SK-N-MC (cell line): ENCODE measurements around the gene BRINP3.
"Not testable (repeated sequence)": the region's sequence is repeated elsewhere in the genome, so short reads cannot be mapped to it uniquely, and the experiment has no call there.

Experiments
- DNase-seq: peaks from one replicate; pipeline ENCODE4 v3.0.0-alpha.2; 2011; ENCODE audit warnings: low read depth, low spot score
- H3K27ac ChIP-seq: fragments of 200-600 bp; sonication (generic); 2 replicates; pipeline ENCODE4 v1.5.1; 2016; ENCODE audit warnings: mixed run types
- H3K36me3 ChIP-seq: fragments of 200-600 bp; sonication (generic); 2 replicates; pipeline ENCODE4 v1.6.1; 2017; ENCODE audit warnings: antibody characterized with exemption, low read length, mixed read lengths; ENCODE audit not compliant: insufficient read depth
- H3K4me3 ChIP-seq: fragments of 200-600 bp; sonication (generic); 2 replicates; pipeline ENCODE4 v1.5.1; 2016
- H3K9ac ChIP-seq: fragments of 200-600 bp; sonication (generic); 2 replicates; pipeline ENCODE4 v1.8.0; 2017; ENCODE audit warnings: mixed run types, mixed read lengths; ENCODE audit not compliant: insufficient read length
- H3K9me3 ChIP-seq: fragments of 200-600 bp; sonication (generic); 2 replicates; pipeline ENCODE4 v1.6.1; 2017; ENCODE audit warnings: low read depth, mild to moderate bottlenecking, antibody characterized with exemption, low read length, moderate library complexity, mixed read lengths
- EZH2 ChIP-seq: fragments of 200-600 bp; sonication (generic); IDR thresholded peaks from one replicate; pipeline ENCODE4 v1.6.1; 2017; ENCODE audit warnings: antibody characterized with exemption
- FOXP2 ChIP-seq: optimal IDR thresholded peaks from 2 replicates; pipeline ENCODE3; 2011; ENCODE audit warnings: mild to moderate bottlenecking, moderate library complexity; ENCODE audit not compliant: insufficient read depth; ENCODE audit errors: extremely low read length, control extremely low read depth
- POLR2AphosphoS5 ChIP-seq: IDR thresholded peaks from 2 replicates; pipeline ENCODE4 v1.6.1; 2012; ENCODE audit warnings: mild to moderate bottlenecking, low read depth, low read length, borderline replicate concordance

BRINP3 gene

GRCh38 chr1:190154744-190155143 is 322.9 kb downstream of the BRINP3 start:
- DNase-seq, result no peak
- Histone ChIP-seq H3K4me3 (no peak overlapping the region), H3K9ac (no peak overlapping the region), H3K9me3 (no peaks in the 10 kb centered on the region), H3K36me3 (no peaks in the 10 kb centered on the region), H3K27ac (no peak overlapping the region)
- TF ChIP-seq EZH2 (no peak), FOXP2 (no peak), POLR2AphosphoS5 (no peak)

GRCh38 chr1:190147616-190148015 is 330.0 kb downstream of the BRINP3 start:
- Histone ChIP-seq H3K27ac (no peak overlapping the region), H3K9ac (no peak overlapping the region), H3K36me3 (no peaks in the 10 kb centered on the region), H3K4me3 (no peak overlapping the region), H3K9me3 (no peaks in the 10 kb centered on the region)
- DNase-seq, result no peak
- TF ChIP-seq FOXP2, result no peak
- no peak for TF ChIP-seq EZH2
- no peak for TF ChIP-seq POLR2AphosphoS5

GRCh38 chr1:190144650-190145049 is 333.0 kb downstream of the BRINP3 start:
- H3K9ac ChIP-seq, result no peak overlapping the region
- H3K36me3 ChIP-seq, result no peaks in the 10 kb centered on the region
- H3K9me3 ChIP-seq, result no peaks in the 10 kb centered on the region
- DNase-seq, result no peak
- no peak overlapping the region for H3K4me3 ChIP-seq
- no peak overlapping the region for H3K27ac ChIP-seq
- TF ChIP-seq EZH2 (no peak), FOXP2 (no peak), POLR2AphosphoS5 (no peak)

GRCh38 chr1:190140644-190141043 is 337.0 kb downstream of the BRINP3 start:
- Histone ChIP-seq H3K9me3 (no peaks in the 10 kb centered on the region), H3K9ac (no peak overlapping the region), H3K4me3 (no peak overlapping the region), H3K36me3 (no peaks in the 10 kb centered on the region), H3K27ac (no peak overlapping the region)
- DNase-seq, result no peak
- TF ChIP-seq POLR2AphosphoS5 (no peak), FOXP2 (no peak), EZH2 (no peak)

GRCh38 chr1:190138702-190139101 is 339.0 kb downstream of the BRINP3 start:
- DNase-seq, result no peak
- Histone ChIP-seq H3K4me3 (no peak overlapping the region), H3K9ac (no peak overlapping the region), H3K27ac (no peak overlapping the region), H3K36me3 (no peaks in the 10 kb centered on the region), H3K9me3 (no peaks in the 10 kb centered on the region)
- TF ChIP-seq POLR2AphosphoS5 (no peak), FOXP2 (no peak), EZH2 (no peak)

GRCh38 chr1:190138266-190138665 is 339.4 kb downstream of the BRINP3 start:
- no peaks in the 10 kb centered on the region for H3K9me3 ChIP-seq
- no peak for DNase-seq

GRCh38 chr1:190129366-190129765 is 348.3 kb downstream of the BRINP3 start:
- H3K4me3 ChIP-seq, result no peak overlapping the region
- DNase-seq, result no peak
- TF ChIP-seq FOXP2, result no peak
- no peak for TF ChIP-seq POLR2AphosphoS5
- TF ChIP-seq EZH2, result no peak

More at GRCh38 chr1:190138266-190138665, 339.4 kb downstream of the BRINP3 start:
- no peak for TF ChIP-seq EZH2
- no peak for TF ChIP-seq POLR2AphosphoS5
- TF ChIP-seq FOXP2, result no peak
- H3K9ac ChIP-seq, result no peak overlapping the region
- H3K36me3 ChIP-seq, result no peaks in the 10 kb centered on the region
- H3K27ac ChIP-seq, result no peak overlapping the region
- no peak overlapping the region for H3K4me3 ChIP-seq

GRCh38 chr1:190126728-190127127 is 350.9 kb downstream of the BRINP3 start:
- Histone ChIP-seq H3K4me3 (no peak overlapping the region), H3K27ac (no peak overlapping the region), H3K9me3 (no peaks in the 10 kb centered on the region), H3K36me3 (no peaks in the 10 kb centered on the region), H3K9ac (no peak overlapping the region)
- DNase-seq, result no peak
- TF ChIP-seq EZH2, result no peak
- no peak for TF ChIP-seq POLR2AphosphoS5
- no peak for TF ChIP-seq FOXP2

More at GRCh38 chr1:190129366-190129765, 348.3 kb downstream of the BRINP3 start:
- H3K36me3 ChIP-seq, result no peaks in the 10 kb centered on the region
- H3K27ac ChIP-seq, result no peak overlapping the region
- no peak overlapping the region for H3K9ac ChIP-seq
- no peaks in the 10 kb centered on the region for H3K9me3 ChIP-seq

- Histone ChIP-seq H3K9me3 (no peaks in the 10 kb centered on the region), H3K36me3 (no peaks in the 10 kb centered on the region), H3K27ac (no peak overlapping the region), H3K4me3 (no peak overlapping the region), H3K9ac (no peak overlapping the region)
- no peak for TF ChIP-seq POLR2AphosphoS5
- no peak for TF ChIP-seq EZH2
- TF ChIP-seq FOXP2, result no peak
- no peak for DNase-seq
Observed at GRCh38 chr1:190124068-190124467, 353.6 kb downstream of the BRINP3 start.

GRCh38 chr1:190120564-190120963 is 357.1 kb downstream of the BRINP3 start:
- not testable (repeated sequence) for H3K27ac ChIP-seq, H3K9ac ChIP-seq, H3K4me3 ChIP-seq, H3K36me3 ChIP-seq, DNase-seq, H3K9me3 ChIP-seq
